RWPE1 (cell line): Measurements from ENCODE around the gene ADK.
"Not testable (repeated sequence)": the region's sequence is repeated elsewhere in the genome, so short reads cannot be mapped to it uniquely, and the experiment has no call there.

Experiments
- CTCF ChIA-PET: fragments of 350-600 bp; sonication (Branson Sonifier 250); formaldehyde crosslinking; extraction: SDS; loops from one replicate; lab custom pipeline; 2021; lab: Yijun Ruan, JAX
- POLR2A ChIA-PET: fragments of 400-600 bp; formaldehyde crosslinking; extraction: SDS; loops from one replicate; lab custom pipeline; 2020; ENCODE audit warnings: antibody characterized with exemption; ENCODE audit not compliant: low non-redundant PET; lab: Yijun Ruan, JAX
- DNase-seq: peaks from one replicate; pipeline ENCODE4 v3.0.0; 2012; ENCODE audit warnings: low spot score
- H3K27ac ChIP-seq: fragments of 450-650 bp; 2 replicates; pipeline ENCODE4 v1.5.1; 2017
- TF ChIP-seq, protein P1 (sequence below): fragments of 450-650 bp; conservative IDR thresholded peaks from 2 replicates; pipeline ENCODE4 v1.5.1; 2017; ENCODE audit warnings: low read depth, mild to moderate bottlenecking

Gene ADK

DNA sequence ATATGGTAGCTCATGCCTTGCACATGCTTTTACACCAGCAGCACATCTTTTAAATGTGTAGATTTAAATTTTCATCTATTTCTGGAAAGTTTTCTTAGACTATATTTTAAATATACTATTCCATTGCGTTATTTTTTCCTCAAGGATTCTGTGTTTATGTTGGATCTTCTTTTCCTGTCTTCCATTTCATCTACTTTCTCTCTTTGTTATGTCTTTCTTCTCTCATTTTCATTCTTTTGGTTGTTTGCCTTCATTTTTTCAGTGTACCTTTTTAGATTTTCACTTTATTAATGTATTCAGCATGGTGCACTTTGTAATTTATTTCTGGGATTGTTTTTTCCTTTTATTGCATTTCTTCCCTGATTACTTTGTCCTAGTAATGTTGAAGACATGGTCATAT is 329.8 kb downstream of the ADK start:
- H3K27ac ChIP-seq: no peak overlapping the region
- POLR2A ChIA-PET: no interaction called here
- CTCF ChIA-PET: no interaction called here
- DNase-seq: no peak
- TF ChIP-seq, protein P1, sequence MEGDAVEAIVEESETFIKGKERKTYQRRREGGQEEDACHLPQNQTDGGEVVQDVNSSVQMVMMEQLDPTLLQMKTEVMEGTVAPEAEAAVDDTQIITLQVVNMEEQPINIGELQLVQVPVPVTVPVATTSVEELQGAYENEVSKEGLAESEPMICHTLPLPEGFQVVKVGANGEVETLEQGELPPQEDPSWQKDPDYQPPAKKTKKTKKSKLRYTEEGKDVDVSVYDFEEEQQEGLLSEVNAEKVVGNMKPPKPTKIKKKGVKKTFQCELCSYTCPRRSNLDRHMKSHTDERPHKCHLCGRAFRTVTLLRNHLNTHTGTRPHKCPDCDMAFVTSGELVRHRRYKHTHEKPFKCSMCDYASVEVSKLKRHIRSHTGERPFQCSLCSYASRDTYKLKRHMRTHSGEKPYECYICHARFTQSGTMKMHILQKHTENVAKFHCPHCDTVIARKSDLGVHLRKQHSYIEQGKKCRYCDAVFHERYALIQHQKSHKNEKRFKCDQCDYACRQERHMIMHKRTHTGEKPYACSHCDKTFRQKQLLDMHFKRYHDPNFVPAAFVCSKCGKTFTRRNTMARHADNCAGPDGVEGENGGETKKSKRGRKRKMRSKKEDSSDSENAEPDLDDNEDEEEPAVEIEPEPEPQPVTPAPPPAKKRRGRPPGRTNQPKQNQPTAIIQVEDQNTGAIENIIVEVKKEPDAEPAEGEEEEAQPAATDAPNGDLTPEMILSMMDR: no peak

DNA sequence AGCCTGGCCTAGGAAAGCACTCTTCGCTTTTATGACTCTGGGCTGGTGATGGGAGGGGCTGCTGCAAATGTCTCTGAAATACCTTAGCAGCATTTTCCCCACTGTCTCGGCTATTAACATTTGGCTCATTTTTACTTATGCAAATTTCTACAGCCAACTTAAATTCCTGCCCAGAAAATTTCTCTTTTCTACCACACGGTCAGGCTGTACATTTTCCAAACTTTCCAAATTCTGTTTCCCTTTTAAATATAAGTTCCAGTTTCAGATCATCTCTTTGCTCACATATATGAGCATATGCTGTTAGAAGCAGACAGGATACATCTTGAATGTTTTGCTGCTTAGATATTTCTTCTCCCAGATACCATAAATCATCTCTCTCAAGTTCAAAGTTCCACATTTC is 332.3 kb downstream of the ADK start:
- no peak for DNase-seq
- CTCF ChIA-PET: no interaction called here
- TF ChIP-seq, protein P1: no peak
- POLR2A ChIA-PET: no interaction called here
- H3K27ac ChIP-seq: no peak overlapping the region

DNA sequence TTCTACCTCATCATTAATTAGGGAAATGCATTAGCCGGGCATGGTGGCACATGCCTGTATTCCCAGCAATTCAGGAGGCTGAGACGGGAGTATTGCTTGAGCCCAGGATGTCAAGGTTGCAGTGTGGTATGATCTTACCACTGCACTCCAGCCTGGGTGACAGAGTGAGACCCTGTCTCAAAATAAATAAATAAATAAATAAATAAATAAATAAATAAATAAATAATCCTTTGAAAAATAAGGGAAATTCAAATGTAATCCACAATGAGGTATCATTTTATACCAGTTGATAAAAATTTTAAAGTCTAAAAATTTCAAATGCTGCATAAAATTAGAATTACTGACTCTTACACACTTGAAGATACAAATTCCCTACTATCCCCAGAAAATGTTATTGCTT is 334.3 kb downstream of the ADK start:
- ChIA-PET CTCF (no interaction called here), POLR2A (no interaction called here)
- H3K27ac ChIP-seq: no peak overlapping the region
- DNase-seq: no peak
- TF ChIP-seq, protein P1: no peak

DNA sequence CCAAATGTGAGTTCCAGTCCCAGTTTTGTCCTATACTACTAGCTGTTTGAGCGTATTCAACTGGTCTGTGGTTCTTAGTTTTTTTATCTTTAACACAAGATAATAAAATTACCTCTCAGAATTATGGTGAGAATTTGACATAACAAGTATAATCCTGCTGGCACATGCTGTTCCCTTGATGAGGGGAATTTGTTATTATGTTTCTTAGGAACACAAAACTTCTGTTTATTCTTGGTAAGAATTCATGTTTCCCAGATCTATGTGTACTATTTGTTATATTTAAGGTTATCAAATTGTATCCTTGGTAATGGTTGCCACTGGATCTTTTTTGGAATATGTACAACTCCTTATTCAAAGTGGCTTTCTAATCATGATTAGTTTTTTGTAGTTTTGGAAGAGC is 335.6 kb downstream of the ADK start:
- CTCF ChIA-PET: no interaction called here
- no peak overlapping the region for H3K27ac ChIP-seq
- TF ChIP-seq, protein P1: no peak
- no peak for DNase-seq
- POLR2A ChIA-PET: no interaction called here

DNA sequence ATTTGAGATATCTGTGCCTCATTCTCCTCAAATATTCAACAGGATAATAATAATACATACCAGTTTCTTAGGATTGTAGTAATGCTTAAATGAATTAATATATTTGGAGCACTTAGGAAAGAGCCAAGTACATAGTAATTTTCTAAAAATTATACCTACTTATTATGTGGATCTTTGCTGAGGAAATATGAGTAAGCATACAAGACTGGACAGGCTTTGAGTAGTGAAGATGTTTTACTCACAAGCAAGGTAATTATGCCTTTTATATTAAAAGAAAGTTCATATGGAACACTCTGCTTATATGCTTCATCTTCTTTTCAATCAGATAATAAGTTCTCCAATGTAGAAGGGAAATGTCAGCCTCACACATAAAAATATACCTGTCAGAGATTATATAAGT is 337.9 kb downstream of the ADK start:
- POLR2A ChIA-PET: no interaction called here
- peak; percentile 42 for DNase-seq
- H3K27ac ChIP-seq: no peak overlapping the region
- TF ChIP-seq, protein P1: no peak
- CTCF ChIA-PET: interaction anchor here (0.5 to 0.6 kb wide), 3 partner anchors 11 to 68 kb away, joined by 3 to 4 read pairs (median 3); no protein-coding TSS in a partner anchor

DNA sequence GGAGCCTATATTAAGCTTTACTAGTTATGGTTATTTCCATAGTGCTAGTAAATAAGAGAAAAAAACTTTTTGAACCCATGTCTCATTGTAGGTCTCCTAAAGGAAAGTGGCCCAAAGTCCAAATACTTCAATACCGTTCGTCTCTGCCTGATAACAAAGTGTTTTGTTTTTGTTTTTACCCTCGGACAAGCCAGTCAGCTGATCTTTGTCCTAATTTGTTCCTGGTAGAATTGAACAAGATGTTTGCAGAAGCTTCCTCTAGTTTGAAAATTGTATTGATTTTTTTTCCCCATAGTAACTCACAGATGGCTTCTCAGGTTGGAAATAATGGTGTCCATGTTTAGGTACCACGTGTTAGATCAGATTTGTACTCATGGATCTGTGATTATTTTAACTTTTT is 339.5 kb downstream of the ADK start:
- no peak overlapping the region for H3K27ac ChIP-seq
- POLR2A ChIA-PET: no interaction called here
- TF ChIP-seq, protein P1: no peak
- CTCF ChIA-PET: interaction anchor here (0.5 kb wide), 1 partner anchor 294 kb away, joined by 8 read pairs; no protein-coding TSS in a partner anchor
- DNase-seq: no peak

DNA sequence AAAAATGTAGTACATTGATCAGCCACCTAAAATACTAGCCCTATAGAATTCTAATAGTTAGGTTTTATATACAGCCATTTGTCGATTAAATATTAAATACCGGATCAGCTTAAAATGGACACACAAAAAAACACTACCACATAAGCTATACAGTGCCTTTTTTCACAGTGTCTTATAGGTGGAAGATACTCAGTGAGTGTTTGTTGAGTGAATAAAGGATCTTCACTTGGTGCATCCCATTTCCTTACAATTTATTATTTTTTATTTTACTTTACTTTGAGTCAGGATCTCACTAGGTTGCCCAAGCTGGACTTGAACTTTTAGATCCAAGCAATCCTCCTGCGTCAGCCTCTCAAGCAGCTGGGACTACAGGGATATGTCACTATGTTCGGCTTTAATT is 340.0 kb downstream of the ADK start:
- ChIA-PET POLR2A (no interaction called here), CTCF (no interaction called here)
- TF ChIP-seq, protein P1: no peak
- no peak for DNase-seq
- no peak overlapping the region for H3K27ac ChIP-seq

DNA sequence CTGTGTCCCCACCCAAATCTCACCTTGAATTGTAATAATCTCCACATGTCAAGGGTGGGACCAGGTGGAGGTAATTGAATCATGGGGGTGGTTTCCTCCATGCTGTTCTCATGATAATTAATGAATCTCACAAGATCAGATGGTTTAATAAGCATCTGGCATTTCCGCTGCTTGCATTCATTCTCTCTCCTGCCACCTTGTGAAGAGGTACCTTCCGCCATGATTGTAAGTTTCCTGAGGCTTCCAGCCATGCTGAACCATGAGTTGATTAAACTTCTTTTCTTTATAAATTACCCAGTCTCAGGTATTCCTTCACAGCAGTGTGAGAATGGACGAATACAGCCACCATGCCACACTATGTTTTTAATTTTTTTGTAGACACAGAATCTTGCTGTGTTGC is 345.3 kb downstream of the ADK start:
- CTCF ChIA-PET: interaction anchor here (0.6 kb wide), 1 partner anchor 110 kb away, joined by 3 read pairs; no protein-coding TSS in a partner anchor
- H3K27ac ChIP-seq, POLR2A ChIA-PET, DNase-seq: not testable (repeated sequence)

DNA sequence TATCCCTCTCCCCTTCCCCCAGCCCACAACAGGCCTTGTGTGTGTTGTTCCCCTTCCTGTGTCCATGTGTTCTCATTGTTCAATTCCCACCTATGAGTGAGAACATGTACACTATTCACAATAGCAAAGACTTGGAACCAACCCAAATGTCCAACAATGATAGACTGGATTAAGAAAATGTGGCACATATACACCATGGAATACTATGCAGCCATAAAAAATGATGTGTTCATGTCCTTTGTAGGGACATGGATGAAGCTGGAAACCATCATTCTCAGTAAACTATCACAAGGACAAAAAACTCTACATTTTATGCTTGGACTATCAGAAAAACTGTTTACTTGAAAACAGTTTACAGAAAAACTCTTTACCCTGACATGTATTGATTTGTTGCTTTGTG is 347.6 kb downstream of the ADK start:
- POLR2A ChIA-PET, CTCF ChIA-PET, DNase-seq, H3K27ac ChIP-seq: not testable (repeated sequence)
